ENCODE data around the gene CCDC149. TPM values are rescaled to one million over a fixed set of nuclear protein-coding genes. Genes with fewer than 3 reads are reported as not detected.

The CCDC149 gene
- total and polyA plus RNA-seq, 2 of the 13 experiments (the other 11 are each of a cell fraction or from before 2014, with no cell fraction given): 0.44 to 0.95 TPM

GRCh38 chr4:24912252-24913118 is at the start of gene CCDC149 (continued):
- TF ChIP-seq ZBTB26 (CRISPR knock-in tag; IDR thresholded peaks at IDR 0.05; ENCODE audit: borderline replicate concordance) (no peak), ZNF563 (CRISPR knock-in tag; IDR thresholded peaks at IDR 0.05) (peak; percentile 63; the same call in 1 of the 2 replicates), ZNF770 (CRISPR knock-in tag; IDR thresholded peaks at IDR 0.05) (peak; percentile 35; the same call in 1 of the 2 replicates), ZNF691 (CRISPR knock-in tag; IDR thresholded peaks at IDR 0.05; ENCODE audit: borderline replicate concordance, low read depth) (no peak), ZNF816 (CRISPR knock-in tag; IDR thresholded peaks at IDR 0.05; ENCODE audit: borderline replicate concordance) (no peak), MNT (IDR thresholded peaks at IDR 0.05) (peak; percentile 20; the same call in 1 of the 2 replicates), NPAS2 (CRISPR knock-in tag; IDR thresholded peaks at IDR 0.05; ENCODE audit: borderline replicate concordance) (no peak), ZBTB33 (CRISPR knock-in tag; IDR thresholded peaks at IDR 0.05) (peak; percentile 14; the same call in 1 of the 2 replicates), SPEN (CRISPR knock-in tag; IDR thresholded peaks at IDR 0.05; ENCODE audit: low read depth) (peak; percentile 22; the same call in 1 of the 2 replicates)

Data from HepG2 (cell line).